C4-2B (cell line): Measurements from ENCODE around the gene GBX2.

Experiments
- H3K27ac ChIP-seq: fragments of 450-650 bp; 2 replicates; pipeline ENCODE4 v1.5.1; 2017
- ZFX ChIP-seq: fragments of 450-650 bp; IDR thresholded peaks from 2 replicates; pipeline ENCODE4 v1.6.1; 2017
- TF ChIP-seq, protein P1 (sequence below): fragments of 450-650 bp; conservative IDR thresholded peaks from 2 replicates; pipeline ENCODE4 v1.5.1; 2017; ENCODE audit warnings: mild to moderate bottlenecking

Gene GBX2

DNA sequence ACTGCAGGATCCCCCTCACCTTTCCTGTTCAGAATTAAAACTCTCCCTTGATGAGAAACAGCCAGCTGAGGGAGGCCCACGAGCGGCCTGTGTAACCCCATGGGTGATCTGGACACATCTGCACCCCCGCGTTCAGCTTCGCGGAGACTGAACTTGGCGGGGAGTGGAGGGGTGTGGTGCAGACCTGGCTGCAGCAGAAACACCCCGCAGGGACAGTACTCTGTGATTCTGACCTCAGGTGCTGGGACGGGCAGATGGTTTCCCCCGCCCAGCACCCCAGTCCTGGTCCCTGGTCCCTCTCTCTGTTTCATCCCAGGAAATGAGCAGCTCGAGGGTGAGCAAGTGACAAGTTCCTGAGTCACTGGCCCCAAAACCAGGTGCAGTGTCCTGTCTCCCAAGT, 41.2 kb downstream of the GBX2 start:
- H3K27ac ChIP-seq, result no peak overlapping the region
- TF ChIP-seq, protein P1, sequence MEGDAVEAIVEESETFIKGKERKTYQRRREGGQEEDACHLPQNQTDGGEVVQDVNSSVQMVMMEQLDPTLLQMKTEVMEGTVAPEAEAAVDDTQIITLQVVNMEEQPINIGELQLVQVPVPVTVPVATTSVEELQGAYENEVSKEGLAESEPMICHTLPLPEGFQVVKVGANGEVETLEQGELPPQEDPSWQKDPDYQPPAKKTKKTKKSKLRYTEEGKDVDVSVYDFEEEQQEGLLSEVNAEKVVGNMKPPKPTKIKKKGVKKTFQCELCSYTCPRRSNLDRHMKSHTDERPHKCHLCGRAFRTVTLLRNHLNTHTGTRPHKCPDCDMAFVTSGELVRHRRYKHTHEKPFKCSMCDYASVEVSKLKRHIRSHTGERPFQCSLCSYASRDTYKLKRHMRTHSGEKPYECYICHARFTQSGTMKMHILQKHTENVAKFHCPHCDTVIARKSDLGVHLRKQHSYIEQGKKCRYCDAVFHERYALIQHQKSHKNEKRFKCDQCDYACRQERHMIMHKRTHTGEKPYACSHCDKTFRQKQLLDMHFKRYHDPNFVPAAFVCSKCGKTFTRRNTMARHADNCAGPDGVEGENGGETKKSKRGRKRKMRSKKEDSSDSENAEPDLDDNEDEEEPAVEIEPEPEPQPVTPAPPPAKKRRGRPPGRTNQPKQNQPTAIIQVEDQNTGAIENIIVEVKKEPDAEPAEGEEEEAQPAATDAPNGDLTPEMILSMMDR, result no peak
- TF ChIP-seq ZFX, result no peak

DNA sequence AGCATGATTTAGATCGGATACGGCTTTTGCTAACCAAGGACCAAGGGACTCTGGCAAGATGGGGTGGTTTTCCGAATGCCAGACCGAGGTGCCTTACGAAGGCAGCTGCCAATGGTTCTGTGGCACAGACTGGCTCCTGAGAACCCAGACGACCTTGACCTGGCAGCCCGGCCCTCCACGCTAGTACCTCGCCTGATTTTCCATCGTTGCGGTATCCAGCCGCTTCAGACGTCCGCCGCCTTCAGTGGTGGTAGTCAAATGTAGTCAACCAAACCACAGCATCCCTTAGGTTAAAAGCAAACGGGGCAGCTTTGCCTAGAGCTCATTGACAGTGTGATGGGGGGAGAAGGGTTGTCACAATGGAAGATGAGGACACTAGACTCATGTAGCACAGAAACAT, 42.6 kb downstream of the GBX2 start:
- no peak for TF ChIP-seq ZFX
- TF ChIP-seq, protein P1, result no peak
- H3K27ac ChIP-seq, result no peak overlapping the region

DNA sequence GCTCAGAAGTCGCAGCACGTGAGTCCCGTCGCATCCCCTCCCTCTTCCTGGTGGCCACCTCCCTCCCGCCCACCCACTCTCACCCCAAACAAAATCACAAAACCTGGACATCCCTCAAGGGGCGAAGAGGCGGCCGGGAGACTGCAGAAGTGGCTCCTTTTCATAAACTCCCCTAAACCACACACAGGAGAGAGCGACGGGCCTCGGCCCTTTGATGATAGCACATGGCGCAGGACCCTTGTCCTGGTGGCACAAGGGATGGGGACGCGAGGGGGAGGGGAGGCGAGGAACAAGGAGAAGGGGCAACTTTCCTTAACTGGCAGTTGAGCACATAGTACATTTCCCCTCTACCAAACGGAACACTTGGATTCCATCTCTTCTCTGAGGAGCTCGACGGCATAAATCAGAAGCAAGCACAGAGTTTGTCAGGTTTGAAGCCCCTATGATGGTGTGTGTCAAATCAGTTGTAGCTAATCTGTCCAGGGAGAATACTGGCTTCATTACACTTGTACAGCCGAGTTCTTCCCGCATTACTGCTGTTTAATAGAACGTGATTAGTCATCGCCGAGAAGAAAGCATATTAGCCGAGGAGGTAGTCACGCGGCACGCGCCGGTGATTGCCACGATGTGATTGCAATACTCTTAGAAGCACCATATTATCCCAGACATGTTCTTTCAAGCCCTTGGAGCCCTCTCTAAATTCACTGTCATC, 43.8 kb downstream of the GBX2 start:
- TF ChIP-seq ZFX, result no peak
- TF ChIP-seq, protein P1, result no peak
- no peak overlapping the region for H3K27ac ChIP-seq

DNA sequence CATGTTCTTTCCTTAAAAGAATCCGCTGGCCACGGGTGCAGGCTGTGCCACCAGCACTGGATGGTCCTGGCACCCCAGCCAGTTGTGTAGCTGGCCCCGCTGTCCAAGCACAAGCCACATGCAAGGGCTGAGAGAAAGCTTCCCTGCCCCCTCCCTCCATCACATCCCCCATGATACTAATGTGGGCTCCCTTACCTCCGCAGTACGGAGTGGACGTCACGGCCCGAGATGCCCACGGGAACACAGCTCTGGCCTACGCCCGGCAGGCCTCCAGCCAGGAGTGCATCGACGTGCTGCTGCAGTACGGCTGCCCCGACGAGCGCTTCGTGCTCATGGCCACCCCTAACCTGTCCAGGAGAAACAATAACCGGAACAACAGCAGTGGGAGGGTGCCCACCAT, 44.5 kb downstream of the GBX2 start:
- no peak overlapping the region for H3K27ac ChIP-seq
- no peak for TF ChIP-seq ZFX
- TF ChIP-seq, protein P1, result no peak

DNA sequence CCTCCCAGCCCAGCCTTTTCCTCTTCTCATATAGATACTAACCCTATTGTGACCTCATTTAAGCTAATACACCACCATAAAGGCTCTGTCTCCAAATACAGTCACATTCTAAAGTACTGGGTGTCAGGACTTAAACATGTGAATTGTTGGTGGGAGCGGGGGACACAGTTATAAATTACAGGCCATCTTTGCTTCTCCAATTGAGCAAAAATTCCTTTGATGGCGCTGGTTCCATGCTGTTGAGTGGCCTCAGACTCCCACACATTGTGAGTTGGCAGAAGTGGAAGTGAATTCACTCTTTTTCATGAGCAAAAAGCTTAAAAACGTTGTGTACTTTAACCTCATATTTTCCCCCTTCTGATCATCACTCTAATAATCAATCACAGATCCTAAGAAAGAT, 46.0 kb downstream of the GBX2 start:
- H3K27ac ChIP-seq, result no peak overlapping the region
- TF ChIP-seq, protein P1, result no peak
- no peak for TF ChIP-seq ZFX

DNA sequence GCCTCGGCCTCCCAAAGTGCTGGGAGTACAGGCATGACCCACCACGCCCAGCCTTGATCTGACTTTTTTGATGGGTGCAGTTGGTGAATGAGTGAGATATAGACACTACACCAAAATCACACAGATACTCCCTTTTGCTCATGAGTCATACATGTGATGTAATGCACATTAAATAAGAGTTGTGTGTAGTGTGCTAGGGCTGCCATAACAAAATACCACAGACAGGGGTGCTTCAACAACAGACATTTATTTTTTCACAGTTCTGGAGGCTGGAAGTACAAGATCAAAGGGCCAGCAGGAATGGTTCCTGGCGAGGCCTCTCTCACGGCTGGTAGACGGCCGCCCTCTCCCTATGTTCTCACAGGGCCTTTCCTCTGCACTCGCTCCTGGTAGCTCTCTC, 46.6 kb downstream of the GBX2 start:
- TF ChIP-seq ZFX, result no peak
- TF ChIP-seq, protein P1, result no peak
- H3K27ac ChIP-seq, result no peak overlapping the region

DNA sequence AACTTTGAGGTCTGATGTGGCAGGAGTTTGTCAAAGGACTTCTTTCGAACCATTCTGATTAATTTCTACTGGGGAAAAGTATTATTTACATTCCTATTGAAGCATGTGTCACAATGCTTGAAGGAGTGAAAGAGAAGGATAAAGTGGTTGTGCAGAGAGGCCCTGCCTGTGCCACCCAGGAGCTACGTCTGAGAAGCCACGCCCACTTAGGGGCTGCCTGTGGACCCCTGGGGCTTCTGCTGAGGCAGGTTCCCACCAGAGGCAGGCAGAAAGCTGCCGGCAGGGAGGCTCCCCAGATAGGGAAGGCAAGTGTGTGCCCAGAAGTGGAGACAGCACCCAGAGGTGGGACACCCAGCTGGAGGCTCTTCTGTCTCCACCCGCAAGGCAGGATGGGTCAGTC, 47.4 kb downstream of the GBX2 start:
- no peak overlapping the region for H3K27ac ChIP-seq
- TF ChIP-seq, protein P1, result no peak
